Cerebellar nuclear complex (tissue), 1 donor: Measurements from ENCODE around the gene TMEM117.
"Not testable (repeated sequence)": the region's sequence is repeated elsewhere in the genome, so short reads cannot be mapped to it uniquely, and the experiment has no call there.

ENCODE experiments used
- DNase-seq, 2 experiments: peaks; one replicate each; lab custom pipeline; 2025; lab: John Stamatoyannopoulos, UW

Gene TMEM117

GRCh38 chr12:44296624-44297197 lies 460.8 kb downstream of the TMEM117 start:
- DNase-seq, result no peak

GRCh38 chr12:44299524-44299923 lies 463.6 kb downstream of the TMEM117 start:
- no peak for DNase-seq

- peak in 1 of 2 experiments; percentile 17 for DNase-seq
These were observed 471.8 kb downstream of the TMEM117 start for GRCh38 chr12:44307506-44308168.

- no peak for DNase-seq
These were observed 477.3 kb downstream of the TMEM117 start for GRCh38 chr12:44313188-44313587.

GRCh38 chr12:44314007-44314500 lies 478.2 kb downstream of the TMEM117 start:
- no peak for DNase-seq

GRCh38 chr12:44317651-44318126 lies 481.8 kb downstream of the TMEM117 start:
- DNase-seq, result no peak

- DNase-seq, result no peak
These were observed 495.4 kb downstream of the TMEM117 start for GRCh38 chr12:44331269-44331668.

GRCh38 chr12:44334347-44334746 lies 498.5 kb downstream of the TMEM117 start:
- DNase-seq, result no peak

GRCh38 chr12:44335030-44335429 lies 499.1 kb downstream of the TMEM117 start:
- DNase-seq, result no peak

- DNase-seq, result no peak
These were observed 500.7 kb downstream of the TMEM117 start for GRCh38 chr12:44336577-44336976.

GRCh38 chr12:44342371-44342770 lies 506.5 kb downstream of the TMEM117 start:
- no peak for DNase-seq

- no peak for DNase-seq
These were observed 511.3 kb downstream of the TMEM117 start for GRCh38 chr12:44347145-44347544.

- no peak for DNase-seq
These were observed 521.6 kb downstream of the TMEM117 start for GRCh38 chr12:44357494-44357893.

GRCh38 chr12:44358636-44359035 lies 522.8 kb downstream of the TMEM117 start:
- no peak for DNase-seq

GRCh38 chr12:44362947-44363346 lies 527.1 kb downstream of the TMEM117 start:
- DNase-seq, result no peak

GRCh38 chr12:44367136-44367535 lies 531.3 kb downstream of the TMEM117 start:
- no peak for DNase-seq

- no peak for DNase-seq
These were observed 532.0 kb downstream of the TMEM117 start for GRCh38 chr12:44367916-44368315.

- DNase-seq, result no peak
These were observed 534.1 kb downstream of the TMEM117 start for GRCh38 chr12:44369998-44370397.

GRCh38 chr12:44370982-44371381 lies 535.1 kb downstream of the TMEM117 start:
- no peak for DNase-seq

GRCh38 chr12:44372259-44372658 lies 536.4 kb downstream of the TMEM117 start:
- DNase-seq, result no peak

GRCh38 chr12:44375694-44376093 lies 539.8 kb downstream of the TMEM117 start:
- DNase-seq, result no peak

GRCh38 chr12:44377443-44378187 lies 541.7 kb downstream of the TMEM117 start:
- no peak for DNase-seq

- DNase-seq, result not testable (repeated sequence)
These were observed 543.2 kb downstream of the TMEM117 start for GRCh38 chr12:44379113-44379512.
